GM10266 (cell line): ENCODE measurements around the gene IRF5.
A peak's percentile ranks its signal among the peaks of the same experiment; 100 is the strongest.
"Not testable (repeated sequence)": the region's sequence is repeated elsewhere in the genome, so short reads cannot be mapped to it uniquely, and the experiment has no call there.

Experiments used
- DNase-seq: peaks from one replicate; pipeline ENCODE4 v3.0.0; 2012; ENCODE audit errors: extremely low spot score
- TF ChIP-seq, protein P1 (sequence below): IDR thresholded peaks from 2 replicates; pipeline ENCODE4 v1.5.1; 2012; ENCODE audit warnings: mild to moderate bottlenecking, low read depth; ENCODE audit not compliant: control insufficient read depth, insufficient read depth; ENCODE audit errors: missing control alignments

Gene IRF5

GRCh38 chr7:128938544-128939074 is 882 bp downstream of the IRF5 start:
- TF ChIP-seq, protein P1, sequence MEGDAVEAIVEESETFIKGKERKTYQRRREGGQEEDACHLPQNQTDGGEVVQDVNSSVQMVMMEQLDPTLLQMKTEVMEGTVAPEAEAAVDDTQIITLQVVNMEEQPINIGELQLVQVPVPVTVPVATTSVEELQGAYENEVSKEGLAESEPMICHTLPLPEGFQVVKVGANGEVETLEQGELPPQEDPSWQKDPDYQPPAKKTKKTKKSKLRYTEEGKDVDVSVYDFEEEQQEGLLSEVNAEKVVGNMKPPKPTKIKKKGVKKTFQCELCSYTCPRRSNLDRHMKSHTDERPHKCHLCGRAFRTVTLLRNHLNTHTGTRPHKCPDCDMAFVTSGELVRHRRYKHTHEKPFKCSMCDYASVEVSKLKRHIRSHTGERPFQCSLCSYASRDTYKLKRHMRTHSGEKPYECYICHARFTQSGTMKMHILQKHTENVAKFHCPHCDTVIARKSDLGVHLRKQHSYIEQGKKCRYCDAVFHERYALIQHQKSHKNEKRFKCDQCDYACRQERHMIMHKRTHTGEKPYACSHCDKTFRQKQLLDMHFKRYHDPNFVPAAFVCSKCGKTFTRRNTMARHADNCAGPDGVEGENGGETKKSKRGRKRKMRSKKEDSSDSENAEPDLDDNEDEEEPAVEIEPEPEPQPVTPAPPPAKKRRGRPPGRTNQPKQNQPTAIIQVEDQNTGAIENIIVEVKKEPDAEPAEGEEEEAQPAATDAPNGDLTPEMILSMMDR: no peak
- DNase-seq: no peak

DNA sequence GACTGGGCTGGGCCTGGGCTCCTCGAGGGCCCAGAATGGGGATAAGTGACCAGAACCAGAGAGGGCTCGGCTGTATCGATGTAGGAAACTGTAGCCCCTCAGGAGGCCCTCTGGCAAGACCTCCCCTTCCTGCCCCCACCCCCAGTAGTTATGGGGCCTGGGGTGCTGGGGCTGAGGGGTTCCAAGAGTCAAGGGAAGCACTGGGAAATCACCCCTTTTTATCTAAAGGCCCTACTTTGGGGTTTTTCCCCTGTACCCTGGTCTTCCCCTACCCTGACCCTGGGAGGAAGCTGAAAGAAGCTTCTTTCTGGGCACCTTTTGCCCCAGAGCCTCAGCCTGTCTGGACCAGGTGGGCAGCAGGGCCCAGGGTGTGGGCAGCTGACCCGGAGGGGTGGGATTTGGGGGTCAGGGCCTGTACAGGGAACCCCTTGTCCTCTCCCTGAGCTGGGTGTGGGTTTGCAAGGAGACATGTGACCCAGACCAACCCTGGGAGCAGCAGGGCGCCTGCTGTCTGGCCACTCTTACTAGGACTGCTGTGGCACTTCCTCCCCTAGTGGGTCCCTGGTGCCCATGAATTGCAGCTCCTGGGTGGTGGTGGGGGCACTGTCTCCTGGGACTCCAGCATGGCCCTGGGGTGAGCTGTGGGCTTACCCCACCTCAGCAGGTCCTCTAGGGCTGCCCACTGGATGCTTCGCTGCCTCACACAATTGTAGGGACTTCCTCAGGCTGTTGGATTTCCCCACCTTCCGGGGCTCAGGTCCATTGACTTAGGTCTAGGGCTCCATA is 1.5 kb downstream of the IRF5 start:
- DNase-seq: peak; percentile 72
- TF ChIP-seq, protein P1: no peak

- peak; percentile 78 for DNase-seq
- TF ChIP-seq, protein P1: peak; percentile 35
These were observed 2.2 kb downstream of the IRF5 start for GRCh38 chr7:128939861-128940410.

GRCh38 chr7:128940494-128941322 is 3.0 kb downstream of the IRF5 start:
- DNase-seq: peak; percentile 88
- TF ChIP-seq, protein P1: no peak

GRCh38 chr7:128941323-128941890 is 3.7 kb downstream of the IRF5 start:
- DNase-seq: no peak
- TF ChIP-seq, protein P1: no peak

DNA sequence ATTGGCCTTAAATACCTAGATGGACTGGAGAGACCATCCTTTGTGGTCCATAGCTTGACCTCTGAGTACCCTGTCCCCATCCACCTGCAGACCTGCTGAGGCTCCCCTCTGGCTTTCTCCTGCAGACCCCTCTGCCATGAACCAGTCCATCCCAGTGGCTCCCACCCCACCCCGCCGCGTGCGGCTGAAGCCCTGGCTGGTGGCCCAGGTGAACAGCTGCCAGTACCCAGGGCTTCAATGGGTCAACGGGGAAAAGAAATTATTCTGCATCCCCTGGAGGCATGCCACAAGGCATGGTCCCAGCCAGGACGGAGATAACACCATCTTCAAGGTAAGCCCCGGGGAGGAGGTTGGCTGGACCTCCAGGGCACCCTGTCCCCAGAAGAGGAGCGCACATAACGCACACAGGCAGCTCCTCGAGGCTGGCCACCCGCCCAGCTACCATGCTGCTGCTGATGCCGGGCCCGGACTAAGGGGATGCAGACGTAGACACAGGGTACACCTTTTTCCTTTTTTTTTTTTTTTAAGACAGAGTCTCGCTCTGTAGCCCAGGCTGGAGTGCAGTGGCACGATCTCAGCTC is 4.3 kb downstream of the IRF5 start:
- DNase-seq: no peak
- TF ChIP-seq, protein P1: no peak

GRCh38 chr7:128943251-128943650 is 5.5 kb downstream of the IRF5 start:
- not testable (repeated sequence) for DNase-seq
